ENCODE measurements around the gene NHEJ1. TPM values are rescaled to one million over a fixed set of nuclear protein-coding genes. Genes with fewer than 3 reads are reported as not detected.

NHEJ1 gene
- total and polyA plus RNA-seq, 2 of the 13 experiments (the other 11 are each of a cell fraction or from before 2014, with no cell fraction given) = 30.0 to 30.7 TPM

- TF ChIP-seq CBX2 (IDR thresholded peaks at IDR 0.05; ENCODE audit: low read depth, low read length) = no peak
- 0 out of 2 replicates have a peak, but pooled peaks have one; percentile 33 for TF ChIP-seq CBX2 (CRISPR knock-in tag; IDR thresholded peaks at IDR 0.05; ENCODE audit: low read depth)
- TF ChIP-seq TP53 (CRISPR knock-in tag; conservative IDR thresholded peaks at IDR 0.05) = 0 out of 2 replicates have a peak, but pooled peaks have one; percentile 46
- TF ChIP-seq GPN1 (CRISPR knock-in tag; IDR thresholded peaks at IDR 0.05; ENCODE audit: borderline replicate concordance) = no peak
- TF ChIP-seq ESRRA (CRISPR knock-in tag; IDR thresholded peaks at IDR 0.05; ENCODE audit: low read depth) = no peak
- TF ChIP-seq CSRNP2 (CRISPR knock-in tag; conservative IDR thresholded peaks at IDR 0.05; ENCODE audit: low read depth) = no peak
- TF ChIP-seq KIAA2018 (CRISPR knock-in tag; IDR thresholded peaks at IDR 0.05; ENCODE audit: borderline replicate concordance) = no peak
- no peak for TF ChIP-seq REXO4 (CRISPR knock-in tag; IDR thresholded peaks at IDR 0.05; ENCODE audit: borderline replicate concordance)
- TF ChIP-seq ZNF605 (CRISPR knock-in tag; IDR thresholded peaks at IDR 0.05) = peak; percentile 42; the same call in 1 of the 2 replicates
- TF ChIP-seq NCOR1 (IDR thresholded peaks at IDR 0.05; ENCODE audit: borderline replicate concordance, low read length) = no peak
- no peak for TF ChIP-seq ZBTB14 (CRISPR knock-in tag; IDR thresholded peaks at IDR 0.05)
Observed at GRCh38 chr2:219116776-219117646, 43.6 kb downstream of the NHEJ1 start (continued).

All from HepG2 (cell line).